GM10248 (cell line): ENCODE results near the gene BTBD19.

ENCODE experiments used
- CTCF ChIA-PET: fragments of 300-600 bp; sonication (Branson Sonifier 250); formaldehyde crosslinking; extraction: SDS; loops from one replicate; lab custom pipeline; 2021; ENCODE audit warnings: antibody characterized with exemption; lab: Yijun Ruan, JAX
- POLR2A ChIA-PET: fragments of 350-650 bp; sonication (Branson Sonifier 250); formaldehyde crosslinking; extraction: SDS; loops from one replicate; lab custom pipeline; 2020; ENCODE audit warnings: antibody characterized with exemption; lab: Yijun Ruan, JAX
- DNase-seq: peaks from one replicate; pipeline ENCODE4 v3.0.0; 2012; ENCODE audit errors: extremely low spot score
- CTCF ChIP-seq: IDR thresholded peaks from 2 replicates; pipeline ENCODE4 v1.5.1; 2012; ENCODE audit warnings: mild to moderate bottlenecking, low read depth; ENCODE audit errors: extremely low read depth, missing control alignments, control extremely low read depth

The BTBD19 gene

DNA sequence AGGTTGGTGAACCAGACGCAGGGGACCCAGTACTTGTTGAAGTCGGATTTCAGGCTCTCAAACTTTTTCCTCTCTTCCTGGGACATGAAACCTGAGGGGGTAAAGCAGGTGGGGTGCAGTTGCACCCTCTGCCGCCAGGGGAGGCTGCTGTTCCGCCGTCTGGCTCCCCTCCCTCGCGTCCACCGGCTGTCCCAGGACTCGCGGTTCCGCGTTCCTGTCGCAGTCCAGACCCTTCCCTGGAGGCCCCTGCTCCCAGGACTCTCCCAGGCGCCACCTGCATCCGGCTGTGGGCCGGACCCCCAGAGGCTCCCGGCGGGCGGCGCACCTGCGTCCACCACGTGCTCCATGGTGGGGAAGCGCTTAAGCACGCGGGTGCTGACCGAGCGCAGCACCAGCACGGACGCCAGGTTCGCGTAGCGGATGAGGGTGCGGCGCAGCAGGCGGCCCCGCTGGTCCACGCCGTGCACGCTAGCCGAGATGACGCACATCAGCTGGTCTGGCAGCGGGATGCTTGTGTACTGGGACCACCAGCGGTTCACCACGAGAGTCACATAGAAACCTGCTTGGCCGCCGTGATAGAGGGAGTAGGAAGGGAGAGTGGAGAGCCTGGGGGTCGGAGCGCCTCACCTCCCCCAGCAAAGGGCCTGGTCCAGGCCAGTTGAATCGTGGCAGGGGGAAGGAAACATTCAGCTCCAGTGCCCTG lies 22.0 kb upstream of the BTBD19 start:
- ChIA-PET CTCF (interaction anchor here (0.7 to 8.0 kb wide), 16 partner anchors 9 to 514 kb away, joined by 3 to 98 read pairs (median 4); partner anchors contain the start of genes BTBD19, DYNLT4, HECTD3 and PLK3), POLR2A (interaction anchor here (0.9 to 2.6 kb wide), 4 partner anchors 10 to 65 kb away, joined by 4 to 11 read pairs (median 8); partner anchors contain the start of gene PLK3)
- peak; percentile 80 for DNase-seq
- TF ChIP-seq CTCF, result peak; percentile 91

DNA sequence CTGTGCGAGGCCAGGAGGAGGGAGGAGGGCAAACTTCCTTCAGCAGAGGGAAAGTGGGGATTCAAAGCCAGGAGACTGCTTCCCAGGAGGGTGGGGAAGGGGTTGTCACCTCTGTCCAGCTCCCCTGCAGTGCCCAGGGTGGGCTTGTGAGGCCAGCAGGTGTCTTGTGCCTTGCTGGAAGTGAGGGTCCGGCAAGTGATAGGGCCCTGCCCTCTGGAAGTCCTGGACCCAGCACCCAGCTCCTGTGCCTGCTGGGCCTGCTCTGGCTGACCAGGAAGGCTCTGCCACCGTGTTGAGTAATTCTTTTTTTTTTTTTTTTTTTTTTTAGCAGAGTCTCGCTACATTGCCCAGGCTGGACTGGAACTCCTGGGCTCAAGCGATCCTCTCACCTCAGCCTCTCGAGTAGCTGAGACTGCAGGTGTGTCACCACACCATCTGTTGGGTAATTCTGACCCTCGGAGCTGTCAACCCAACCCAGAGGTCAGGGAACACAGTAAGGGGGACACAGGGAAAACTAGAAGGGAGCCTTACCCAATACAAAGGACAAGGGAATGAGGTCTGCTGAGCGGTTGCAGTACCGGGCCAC lies 21.4 kb upstream of the BTBD19 start:
- no peak for TF ChIP-seq CTCF
- no peak for DNase-seq
- POLR2A ChIA-PET, result interaction anchor here (2.1 to 2.6 kb wide), 3 partner anchors 11 to 65 kb away, joined by 8 to 11 read pairs (median 9); partner anchors contain the start of gene RPS8
- CTCF ChIA-PET, result interaction anchor here (0.7 to 8.0 kb wide), 13 partner anchors 9 to 513 kb away, joined by 3 to 98 read pairs (median 4); partner anchors contain the start of genes BTBD19, DYNLT4, HECTD3 and PLK3

DNA sequence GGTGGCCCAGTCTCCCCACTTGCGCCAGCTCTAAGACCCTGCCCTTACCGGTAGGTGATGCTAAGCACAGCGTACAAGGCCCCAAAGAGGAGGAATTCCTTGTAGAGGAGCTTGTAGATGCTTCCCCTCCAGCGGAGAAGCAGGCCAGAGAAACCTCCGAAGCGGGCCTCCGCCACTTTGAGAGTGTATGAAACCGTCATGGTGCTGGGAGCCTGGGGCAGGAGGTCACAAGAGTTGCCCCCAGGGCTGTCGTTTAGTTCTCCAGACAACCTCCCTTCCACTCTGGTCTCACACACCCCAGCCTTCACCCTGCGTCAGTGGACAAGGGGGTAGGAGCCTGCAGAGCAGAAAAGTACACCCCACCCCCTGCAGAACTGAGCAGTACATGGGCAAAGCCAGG lies 20.8 kb upstream of the BTBD19 start:
- ChIA-PET CTCF (interaction anchor here (0.9 to 8.0 kb wide), 10 partner anchors 8 to 706 kb away, joined by 3 to 98 read pairs (median 6); partner anchors contain the start of genes BTBD19, DYNLT4, PLK3 and RNU5D-1), POLR2A (interaction anchor here (2.1 to 2.6 kb wide), 3 partner anchors 12 to 66 kb away, joined by 8 to 11 read pairs (median 9); partner anchors contain the start of gene RPS8)
- TF ChIP-seq CTCF, result no peak
- no peak for DNase-seq

- ChIA-PET POLR2A (interaction anchor here (0.5 to 2.6 kb wide), 6 partner anchors 9 to 211 kb away, joined by 3 to 11 read pairs (median 7); partner anchors contain the start of gene RPS8), CTCF (interaction anchor here (0.9 to 8.0 kb wide), 7 partner anchors 9 to 705 kb away, joined by 3 to 98 read pairs (median 6); partner anchors contain the start of genes PLK3 and RNU5D-1)
- TF ChIP-seq CTCF, result no peak
- no peak for DNase-seq
These were observed 20.0 kb upstream of the BTBD19 start, which contains the start of gene BEST4 for GRCh38 chr1:44788120-44788860. Gene BEST4, minus strand, starts transcription at chr1:44788170. Its CDS starts 465 bp downstream, at chr1:44787705.

GRCh38 chr1:44790968-44791801 lies 17.1 kb upstream of the BTBD19 start:
- POLR2A ChIA-PET, result interaction anchor here (0.6 to 3.1 kb wide), 7 partner anchors 9 to 729 kb away, joined by 3 to 13 read pairs (median 11); partner anchors contain the start of genes PLK3 and RPS8
- no peak for TF ChIP-seq CTCF
- CTCF ChIA-PET, result interaction anchor here (1.0 to 8.0 kb wide), 8 partner anchors 8 to 702 kb away, joined by 3 to 98 read pairs (median 4); partner anchors contain the start of genes PLK3, RNU5D-1 and RPS8
- no peak for DNase-seq
